Measurements from ENCODE around the gene PTPRK. TPM values are rescaled to one million over a fixed set of nuclear protein-coding genes. Genes with fewer than 3 reads are reported as not detected.

Gene PTPRK
- total and polyA plus RNA-seq, 2 of the 13 experiments (the other 11 are each of a cell fraction or from before 2014, with no cell fraction given): 43.6 to 98.3 TPM

- WGBS (ENCODE audit: low lambda C conversion rate): 96% methylated on average over 2 of the region's 2 CpGs
- DNase-seq (ENCODE audit: low spot score): peak; percentile 52
- TF ChIP-seq ZBTB7B (CRISPR knock-in tag; IDR thresholded peaks at IDR 0.05): peak; percentile 34; the same call in 1 of the 2 replicates
- TF ChIP-seq NR2C2 (CRISPR knock-in tag; IDR thresholded peaks at IDR 0.05; ENCODE audit: borderline replicate concordance): peak; percentile 80; the same call in 1 of the 2 replicates
- TF ChIP-seq GFI1 (CRISPR knock-in tag; IDR thresholded peaks at IDR 0.05; ENCODE audit: borderline replicate concordance): peak; percentile 69; the same call in 1 of the 2 replicates
- TF ChIP-seq ZBTB42 (CRISPR knock-in tag; IDR thresholded peaks at IDR 0.05): peak; percentile 93; the same call in 1 of the 2 replicates
- peak; percentile 62; the same call in 1 of the 2 replicates for TF ChIP-seq PAXIP1 (CRISPR knock-in tag; conservative IDR thresholded peaks at IDR 0.05)
- TF ChIP-seq ZNF12 (CRISPR knock-in tag; IDR thresholded peaks at IDR 0.05): no peak
- no peak for TF ChIP-seq MAFG (CRISPR knock-in tag; IDR thresholded peaks at IDR 0.05)
- TF ChIP-seq HDAC1 (CRISPR knock-in tag; IDR thresholded peaks at IDR 0.05): 0 out of 2 replicates have a peak, but pooled peaks have one; percentile 42
- peak; percentile 32; the same call in 1 of the 2 replicates for TF ChIP-seq SAP130 (CRISPR knock-in tag; IDR thresholded peaks at IDR 0.05; ENCODE audit: low read depth)
- peak; percentile 99 for TF ChIP-seq SIX1 (CRISPR knock-in tag; IDR thresholded peaks at IDR 0.05; ENCODE audit: borderline replicate concordance)
- no peak for TF ChIP-seq ETV6 (CRISPR knock-in tag; conservative IDR thresholded peaks at IDR 0.05)
- no peak for TF ChIP-seq ZBTB44 (CRISPR knock-in tag; IDR thresholded peaks at IDR 0.05)
- peak; percentile 63; the same call in 1 of the 2 replicates for TF ChIP-seq RXRB (CRISPR knock-in tag; IDR thresholded peaks at IDR 0.05; ENCODE audit: borderline replicate concordance)
- TF ChIP-seq HNF4G (IDR thresholded peaks at IDR 0.05; ENCODE audit: borderline replicate concordance, low read depth, low read length): peak; percentile 83
- TF ChIP-seq HNF4G (CRISPR knock-in tag; IDR thresholded peaks at IDR 0.05; ENCODE audit: borderline replicate concordance, low read depth): peak; percentile 64; the same call in 1 of the 2 replicates
- TF ChIP-seq ARID5B (CRISPR knock-in tag; IDR thresholded peaks at IDR 0.05): peak; percentile 68
- no peak for TF ChIP-seq ZNF446 (CRISPR knock-in tag; IDR thresholded peaks at IDR 0.05)
Observed at GRCh38 chr6:128280960-128281359, 239.4 kb downstream of the PTPRK start.

More at GRCh38 chr6:128280960-128281359, 239.4 kb downstream of the PTPRK start:
- Histone ChIP-seq H3K4me2 (ENCODE audit: low read depth, low read length) (no peak overlapping the region), H3K27me3 (ENCODE audit: control insufficient read depth in 1 of 2, insufficient read depth in 2 of 2, low read length in 2 of 2) (no peaks in the 10 kb centered on the region), H3K9me3 (ENCODE audit: low read length) (no peaks in the 10 kb centered on the region), H3K4me3 (replicated peaks in 1 of 3; ENCODE audit: insufficient read depth in 1 of 3, low read depth in 2 of 3, low read length in 3 of 3) (no peak overlapping the region), H3K79me2 (ENCODE audit: insufficient read depth, low read length) (no peaks in the 10 kb centered on the region), H3K9ac (ENCODE audit: insufficient read depth, low read depth, low read length) (0 out of 2 replicates have a peak overlapping the region, but pooled peaks have one; percentile 9), H4K20me1 (ENCODE audit: insufficient read depth, low read length) (peaks cover 7% of the 10 kb centered on the region; the same call in 1 of the 2 replicates), H3K4me1 (ENCODE audit: insufficient read depth, low read length) (peaks cover 24% of the 10 kb centered on the region), H2AFZ (ENCODE audit: low read length) (no peak overlapping the region), H3K27ac (ENCODE audit: extremely low read length, insufficient read depth, low read length) (peak overlapping the region; percentile 6), H3K36me3 (replicated peaks in 1 of 2; ENCODE audit: control insufficient read depth in 1 of 2, insufficient read depth in 2 of 2, low read length in 2 of 2) (no peaks in the 10 kb centered on the region)
- intact Hi-C loops (cut with micrococcal nuclease; ENCODE audit: unreplicated experiment): no loop called here
- CTCF ChIA-PET (ENCODE audit: low intra/inter-chr PET ratio, low total read pairs): no interaction called here
- no TSS peak for BruUV-seq (replicated peaks)
- ATAC-seq: peak; percentile 97
- in situ Hi-C loops (cut with HindIII; ENCODE audit: extremely low pct_ligation_motif_present, low pct_unique_long_range_greater_than_20kb): no loop called here
- no peak for FAIRE-seq
- POLR2A ChIA-PET: no interaction called here

All from HepG2 (cell line).